ENCODE measurements around the gene HSPA4.

Gene HSPA4

GRCh38 chr5:133106761-133107572, 55.2 kb downstream of the HSPA4 start:
- DNase-seq = no peak

- no peak for DNase-seq
These were observed 56.7 kb downstream of the HSPA4 start for GRCh38 chr5:133108481-133108921.

- DNase-seq = no peak
These were observed 58.1 kb downstream of the HSPA4 start for GRCh38 chr5:133109655-133110483.

- no peak for DNase-seq
These were observed 58.9 kb downstream of the HSPA4 start for GRCh38 chr5:133110709-133111108.

- DNase-seq = peak; percentile 77
These were observed 59.5 kb downstream of the HSPA4 start for GRCh38 chr5:133111299-133111698.

GRCh38 chr5:133112026-133112660, 60.3 kb downstream of the HSPA4 start:
- no peak for DNase-seq

GRCh38 chr5:133113331-133114061, 61.7 kb downstream of the HSPA4 start:
- no peak for DNase-seq

GRCh38 chr5:133114166-133114932, 62.5 kb downstream of the HSPA4 start:
- no peak for DNase-seq

- DNase-seq = no peak
These were observed 63.1 kb downstream of the HSPA4 start for GRCh38 chr5:133114933-133115310.

GRCh38 chr5:133116601-133117000, 64.8 kb downstream of the HSPA4 start:
- DNase-seq = no peak

- DNase-seq = no peak
These were observed 65.5 kb downstream of the HSPA4 start for GRCh38 chr5:133117166-133117911.

- DNase-seq = no peak
These were observed 66.2 kb downstream of the HSPA4 start for GRCh38 chr5:133117912-133118445.

GRCh38 chr5:133118741-133119140, 66.9 kb downstream of the HSPA4 start:
- no peak for DNase-seq

GRCh38 chr5:133119233-133119711, 67.5 kb downstream of the HSPA4 start:
- DNase-seq = no peak

- no peak for DNase-seq
These were observed 68.4 kb downstream of the HSPA4 start for GRCh38 chr5:133120156-133120750.

GRCh38 chr5:133121080-133121479, 69.3 kb downstream of the HSPA4 start:
- no peak for DNase-seq

GRCh38 chr5:133121611-133122150, 69.9 kb downstream of the HSPA4 start:
- DNase-seq = no peak

- no peak for DNase-seq
These were observed 70.9 kb downstream of the HSPA4 start for GRCh38 chr5:133122711-133123110.

- no peak for DNase-seq
These were observed 71.5 kb downstream of the HSPA4 start for GRCh38 chr5:133123297-133123696.

GRCh38 chr5:133124891-133125290, 73.1 kb downstream of the HSPA4 start:
- no peak for DNase-seq
